Right lobe of liver (tissue), 4 donors: ENCODE measurements around the gene MAPT.

Source experiments
- CTCF ChIP-seq, 4 donors: fragments of 200-600 bp in 3 of 4; fragments of 450-650 bp in 1 of 4; IDR thresholded peaks; one replicate each; pipeline versions ENCODE4 v1.5.1 to v1.8.0; 2016 to 2022; ENCODE audit warnings: antibody characterized with exemption in 4 of 4, mild to moderate bottlenecking in 2 of 4
- POLR2A ChIP-seq: fragments of 450-650 bp; IDR thresholded peaks from one replicate; pipeline ENCODE4 v1.6.1; 2017; ENCODE audit warnings: antibody characterized with exemption, mild to moderate bottlenecking
- donor health status: DM: no; HTN: no; CAD: no.
- donor health status: DM: no; HTN: no; CAD: no.
- donor health status: DM: no; HTN: yes; CAD: no.

DNA sequence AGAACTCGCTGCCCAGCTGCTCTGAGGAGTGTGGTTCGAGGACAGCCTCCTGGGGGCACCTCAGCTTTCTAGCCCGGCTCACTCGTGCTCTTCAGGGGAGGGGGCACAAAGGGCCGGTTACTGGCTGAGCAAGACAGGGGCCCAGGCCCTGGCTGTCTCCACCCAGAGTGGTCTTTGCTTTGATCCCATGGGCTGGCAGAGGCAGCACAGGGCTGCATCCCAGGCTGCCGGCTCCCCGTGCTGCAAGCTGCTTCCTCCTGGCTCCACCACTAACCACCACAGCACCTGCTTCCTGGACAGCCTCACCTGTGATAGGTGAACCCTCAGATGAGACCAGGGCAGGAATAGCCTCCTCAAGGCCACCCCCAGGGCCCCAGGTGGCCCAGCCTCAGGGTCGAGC lies 42.9 kb upstream of the MAPT start:
- TF ChIP-seq CTCF (IDR thresholded peaks at IDR 0.05): no peak
- TF ChIP-seq POLR2A: no peak
